Measurements from ENCODE around the gene CIAPIN1.

- TF ChIP-seq, protein P1, sequence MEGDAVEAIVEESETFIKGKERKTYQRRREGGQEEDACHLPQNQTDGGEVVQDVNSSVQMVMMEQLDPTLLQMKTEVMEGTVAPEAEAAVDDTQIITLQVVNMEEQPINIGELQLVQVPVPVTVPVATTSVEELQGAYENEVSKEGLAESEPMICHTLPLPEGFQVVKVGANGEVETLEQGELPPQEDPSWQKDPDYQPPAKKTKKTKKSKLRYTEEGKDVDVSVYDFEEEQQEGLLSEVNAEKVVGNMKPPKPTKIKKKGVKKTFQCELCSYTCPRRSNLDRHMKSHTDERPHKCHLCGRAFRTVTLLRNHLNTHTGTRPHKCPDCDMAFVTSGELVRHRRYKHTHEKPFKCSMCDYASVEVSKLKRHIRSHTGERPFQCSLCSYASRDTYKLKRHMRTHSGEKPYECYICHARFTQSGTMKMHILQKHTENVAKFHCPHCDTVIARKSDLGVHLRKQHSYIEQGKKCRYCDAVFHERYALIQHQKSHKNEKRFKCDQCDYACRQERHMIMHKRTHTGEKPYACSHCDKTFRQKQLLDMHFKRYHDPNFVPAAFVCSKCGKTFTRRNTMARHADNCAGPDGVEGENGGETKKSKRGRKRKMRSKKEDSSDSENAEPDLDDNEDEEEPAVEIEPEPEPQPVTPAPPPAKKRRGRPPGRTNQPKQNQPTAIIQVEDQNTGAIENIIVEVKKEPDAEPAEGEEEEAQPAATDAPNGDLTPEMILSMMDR (IDR thresholded peaks at IDR 0.05), result no peak
- TF ChIP-seq POLR2AphosphoS5 (IDR thresholded peaks at IDR 0.05), result no peak
Observed at GRCh38 chr16:57483725-57484514, 36.7 kb upstream of the CIAPIN1 start.

Data from suprapubic skin (tissue), 3 donors.